OCI-LY1 (cell line): Measurements from ENCODE around the gene KLF7.

ENCODE experiments used
- EZH2 ChIP-seq: fragments of 200-600 bp; sonication (generic), shearing (Covaris generic); IDR thresholded peaks from 2 replicates; pipeline ENCODE4 v1.8.0; 2017; ENCODE audit warnings: borderline replicate concordance, mixed run types, mild to moderate bottlenecking, antibody characterized with exemption, low read length, moderate library complexity, mixed read lengths
- TF ChIP-seq, protein P1 (sequence below): fragments of 200-600 bp; sonication (generic), shearing (Covaris generic); IDR thresholded peaks from 2 replicates; pipeline ENCODE4 v1.5.1; 2017; ENCODE audit warnings: mild to moderate bottlenecking, antibody characterized with exemption, low read length, moderate library complexity, mixed read lengths

DNA sequence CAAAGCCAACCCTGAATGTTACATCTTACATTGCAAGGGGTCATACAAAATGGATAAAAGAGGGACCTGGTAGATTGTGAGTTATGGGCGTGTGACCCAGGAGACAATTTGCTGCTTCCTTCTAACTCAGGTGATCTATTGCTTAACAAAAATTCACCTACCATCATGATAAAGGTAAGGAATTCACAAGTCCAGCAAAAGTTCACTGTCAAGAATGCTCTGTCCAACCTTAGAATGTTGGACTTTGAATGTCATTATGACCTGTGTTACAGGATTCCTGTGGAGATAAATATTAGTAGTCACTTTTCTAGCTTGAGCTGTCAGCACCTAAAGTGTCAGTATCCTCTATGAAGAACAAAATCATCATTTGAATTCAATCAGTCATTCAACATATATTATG, 7.9 kb upstream of the KLF7 start:
- TF ChIP-seq, protein P1, sequence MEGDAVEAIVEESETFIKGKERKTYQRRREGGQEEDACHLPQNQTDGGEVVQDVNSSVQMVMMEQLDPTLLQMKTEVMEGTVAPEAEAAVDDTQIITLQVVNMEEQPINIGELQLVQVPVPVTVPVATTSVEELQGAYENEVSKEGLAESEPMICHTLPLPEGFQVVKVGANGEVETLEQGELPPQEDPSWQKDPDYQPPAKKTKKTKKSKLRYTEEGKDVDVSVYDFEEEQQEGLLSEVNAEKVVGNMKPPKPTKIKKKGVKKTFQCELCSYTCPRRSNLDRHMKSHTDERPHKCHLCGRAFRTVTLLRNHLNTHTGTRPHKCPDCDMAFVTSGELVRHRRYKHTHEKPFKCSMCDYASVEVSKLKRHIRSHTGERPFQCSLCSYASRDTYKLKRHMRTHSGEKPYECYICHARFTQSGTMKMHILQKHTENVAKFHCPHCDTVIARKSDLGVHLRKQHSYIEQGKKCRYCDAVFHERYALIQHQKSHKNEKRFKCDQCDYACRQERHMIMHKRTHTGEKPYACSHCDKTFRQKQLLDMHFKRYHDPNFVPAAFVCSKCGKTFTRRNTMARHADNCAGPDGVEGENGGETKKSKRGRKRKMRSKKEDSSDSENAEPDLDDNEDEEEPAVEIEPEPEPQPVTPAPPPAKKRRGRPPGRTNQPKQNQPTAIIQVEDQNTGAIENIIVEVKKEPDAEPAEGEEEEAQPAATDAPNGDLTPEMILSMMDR: no peak
- no peak for TF ChIP-seq EZH2
